ENCODE results near the gene MAGOH.

Gene MAGOH

DNA sequence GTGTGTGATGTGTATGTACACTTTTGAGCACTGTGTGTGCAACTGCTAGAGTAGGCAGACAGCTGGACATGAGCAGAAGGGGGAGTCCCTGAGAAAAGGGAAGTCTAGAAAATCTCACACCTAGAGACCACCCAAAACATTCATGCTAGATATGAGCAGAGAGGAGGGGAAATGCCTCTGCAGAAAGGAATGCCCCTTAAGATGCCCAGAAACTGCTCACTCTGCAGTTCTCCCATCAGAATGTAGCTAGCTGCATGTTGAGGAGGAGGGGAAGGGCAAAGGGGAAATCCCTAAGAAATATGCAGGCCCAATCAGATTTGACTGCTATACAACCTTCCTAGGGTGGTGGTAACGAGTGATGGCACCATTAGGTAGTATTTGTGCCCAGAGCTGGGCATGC is 31.8 kb upstream of the MAGOH start:
- DNase-seq, result no peak

- no peak for DNase-seq
Observed at GRCh38 chr1:53267761-53268160, 29.4 kb upstream of the MAGOH start.

- peak; percentile 8 for DNase-seq
Observed at GRCh38 chr1:53266038-53266437, 27.7 kb upstream of the MAGOH start.

DNA sequence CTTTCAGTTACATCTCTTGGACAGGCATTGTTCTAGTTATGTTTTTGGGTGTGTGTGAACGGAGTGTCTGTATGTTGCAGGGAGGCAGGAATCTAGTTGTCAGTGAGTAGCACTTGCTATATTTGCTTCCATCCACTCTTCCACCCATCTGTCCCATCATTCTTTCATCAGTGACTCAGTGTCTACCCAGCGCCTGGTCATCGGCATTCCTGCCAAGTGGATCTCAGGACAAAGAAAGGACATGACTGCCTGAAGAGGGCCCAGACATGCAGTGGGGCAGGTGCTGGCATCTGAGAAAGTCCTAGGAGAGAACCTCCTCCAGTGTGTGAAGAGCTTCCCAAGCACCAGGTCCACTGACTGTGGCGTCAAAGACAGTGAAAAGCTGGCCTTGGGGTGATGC is 27.3 kb upstream of the MAGOH start:
- DNase-seq, result no peak

DNA sequence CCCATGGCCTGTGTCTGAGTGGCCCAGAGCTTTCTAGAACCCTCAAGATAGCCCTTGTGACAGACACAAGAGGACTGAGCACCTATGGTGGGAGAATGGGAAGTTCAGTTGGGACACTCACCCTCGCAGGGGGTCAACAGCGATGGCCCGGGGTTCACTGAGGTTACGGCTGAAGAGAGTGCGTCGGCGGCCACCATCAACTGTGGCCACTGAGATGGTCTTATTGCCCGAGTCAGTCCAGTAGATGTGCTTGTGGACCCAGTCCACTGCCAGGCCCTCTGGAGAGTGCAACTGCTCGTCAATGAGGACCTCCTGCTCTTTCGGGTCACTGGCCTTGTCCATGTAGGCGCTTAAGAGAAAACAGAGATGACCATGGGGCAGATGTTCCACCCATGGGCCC is 25.7 kb upstream of the MAGOH start:
- DNase-seq, result no peak

DNA sequence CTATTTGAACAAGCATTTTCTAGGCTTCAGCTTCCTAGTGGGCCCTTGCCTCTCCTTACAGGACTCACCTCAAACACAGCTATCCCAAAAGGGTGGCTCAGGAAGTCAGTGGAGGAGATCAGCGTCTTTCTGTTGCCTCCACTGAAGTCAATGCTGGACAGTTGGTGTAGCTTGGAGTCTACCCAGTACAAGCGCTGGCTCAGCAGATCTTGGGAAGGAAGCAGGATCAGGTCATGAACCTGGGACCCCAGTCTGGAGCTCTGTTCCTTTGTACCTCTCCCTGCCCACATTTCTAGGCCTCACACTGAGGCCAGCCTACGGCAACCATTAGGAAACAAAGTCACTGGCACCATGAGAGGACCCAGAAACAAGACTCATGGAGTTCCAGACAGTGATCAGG is 23.7 kb upstream of the MAGOH start:
- no peak for DNase-seq

- no peak for DNase-seq
Observed at GRCh38 chr1:53260631-53261247, 22.4 kb upstream of the MAGOH start.

DNA sequence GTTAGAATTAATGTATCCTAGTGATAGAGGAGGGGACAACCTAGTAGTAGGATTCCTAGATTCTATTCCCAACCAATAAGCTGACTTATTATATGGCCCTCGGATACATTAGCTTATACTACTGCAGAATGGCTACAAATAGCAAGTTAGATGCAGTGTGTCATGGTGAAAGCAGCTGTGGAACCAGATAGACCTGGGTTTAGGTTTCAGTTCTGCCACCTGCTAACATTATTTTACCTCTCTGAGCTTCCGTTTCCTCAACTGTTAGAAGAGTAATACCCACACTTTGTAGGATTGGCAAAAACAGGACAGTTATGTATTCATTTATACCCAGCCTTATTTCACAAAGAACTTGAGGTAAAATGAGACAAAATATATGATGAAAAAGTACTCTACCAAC is 21.6 kb upstream of the MAGOH start:
- no peak for DNase-seq

GRCh38 chr1:53258216-53258615 is 19.9 kb upstream of the MAGOH start:
- DNase-seq, result no peak

GRCh38 chr1:53257454-53258081 is 19.2 kb upstream of the MAGOH start:
- no peak for DNase-seq

DNA sequence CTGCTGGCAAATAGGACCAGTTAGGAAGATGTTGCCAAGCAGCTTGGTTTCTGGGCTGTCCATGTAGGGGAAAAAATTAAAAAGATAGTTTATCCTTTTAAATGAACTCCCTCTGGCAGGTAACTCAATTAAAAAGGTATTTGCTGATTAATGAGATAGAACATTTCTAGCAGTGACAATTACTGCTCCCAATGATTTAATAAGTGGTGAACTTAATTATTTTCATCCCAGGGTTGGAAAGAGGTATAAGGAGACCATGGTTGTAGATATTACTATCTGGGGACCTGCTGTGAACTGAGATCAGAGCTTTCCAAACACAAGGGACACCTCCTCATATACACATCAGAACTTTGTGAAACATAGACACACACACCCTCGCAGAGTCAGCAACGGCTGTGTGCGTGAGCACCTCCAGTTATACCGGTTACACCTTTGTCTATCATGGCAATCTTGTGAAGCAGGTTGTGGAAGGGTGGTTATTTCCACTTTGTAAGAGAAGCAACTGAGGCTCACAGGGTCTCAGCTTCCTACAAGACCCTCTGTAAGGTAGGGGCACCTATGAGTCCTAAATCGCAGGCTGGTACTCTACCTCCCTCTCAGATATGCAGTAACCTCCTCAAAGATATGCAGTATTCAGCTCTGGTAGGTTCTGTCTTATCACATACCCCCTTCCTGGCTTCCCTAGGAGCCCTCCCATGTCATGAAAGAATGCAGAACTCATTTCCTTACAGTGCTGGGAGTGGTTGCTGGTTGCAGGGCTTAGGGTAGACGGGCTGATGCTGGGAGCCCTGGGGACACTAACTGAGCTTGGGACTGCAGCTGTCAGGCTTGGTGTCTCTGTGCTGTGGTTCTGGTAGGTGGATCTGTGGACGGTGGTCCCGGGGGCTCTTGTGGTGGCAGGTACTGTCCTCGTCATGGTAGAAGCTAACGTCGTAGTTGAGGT is 18.5 kb upstream of the MAGOH start:
- no peak for DNase-seq

DNA sequence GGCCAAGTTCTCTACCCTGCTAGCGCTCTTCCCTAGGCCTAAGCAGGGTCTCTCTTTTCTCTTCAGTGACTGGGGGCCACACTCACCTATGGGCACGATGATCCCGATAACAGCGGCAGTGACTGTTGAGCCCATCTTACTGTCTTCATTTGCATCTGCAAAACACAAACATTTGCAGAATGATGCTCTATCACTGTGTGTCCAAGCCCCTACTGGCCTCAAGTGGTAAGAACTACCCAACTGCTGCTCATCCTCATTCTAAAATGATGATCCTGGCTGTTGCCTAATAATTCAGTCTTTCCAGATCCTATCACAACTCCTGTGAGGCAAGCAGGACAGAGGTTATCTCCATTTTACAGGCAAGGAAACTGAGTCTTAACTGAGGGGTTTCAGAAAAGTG is 16.7 kb upstream of the MAGOH start:
- no peak for DNase-seq

- no peak for DNase-seq
Observed at GRCh38 chr1:53254011-53254640, 15.8 kb upstream of the MAGOH start.

DNA sequence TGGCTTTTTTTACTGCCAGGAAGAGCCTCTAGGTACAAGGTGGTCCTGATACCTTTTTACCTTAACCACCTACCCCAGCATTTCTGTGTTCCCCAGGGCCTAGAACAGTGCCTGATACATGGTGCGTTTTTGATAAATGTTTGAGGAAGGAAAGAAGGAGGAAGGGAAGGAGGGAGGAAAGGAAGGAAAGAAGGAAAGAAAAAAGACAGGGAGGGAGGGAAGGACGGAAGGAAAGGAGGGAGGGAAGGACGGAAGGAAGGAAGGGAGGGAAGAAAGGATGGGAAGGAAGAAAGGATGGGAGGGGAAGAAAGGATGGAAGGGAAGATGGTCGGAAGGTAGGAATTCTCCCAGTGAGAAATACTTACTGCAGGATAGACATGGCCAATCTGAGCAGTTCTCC is 12.0 kb upstream of the MAGOH start:
- DNase-seq, result no peak

DNA sequence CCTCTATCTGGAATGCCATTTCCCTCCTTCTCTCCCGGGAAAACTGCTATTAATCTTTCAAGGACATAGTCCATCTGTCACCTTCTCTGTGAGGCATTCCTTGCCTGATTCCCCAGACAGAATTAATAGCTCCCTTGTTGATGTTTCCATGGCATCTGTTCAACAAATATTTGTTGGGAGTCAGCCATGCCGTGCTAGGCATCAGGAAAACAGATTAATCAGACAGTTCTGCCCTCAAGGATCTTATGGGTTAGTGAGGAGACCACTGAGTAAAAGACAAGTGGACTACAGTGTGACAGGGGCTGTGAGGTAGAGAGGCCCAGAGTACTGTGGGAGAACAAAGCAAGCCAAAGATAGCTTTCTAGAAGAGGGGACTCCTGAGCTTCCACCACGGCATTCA is 11.4 kb upstream of the MAGOH start:
- peak; percentile 73 for DNase-seq

GRCh38 chr1:53246261-53247134 is 8.2 kb upstream of the MAGOH start:
- DNase-seq, result no peak

GRCh38 chr1:53244141-53244540 is 5.8 kb upstream of the MAGOH start:
- DNase-seq, result no peak

DNA sequence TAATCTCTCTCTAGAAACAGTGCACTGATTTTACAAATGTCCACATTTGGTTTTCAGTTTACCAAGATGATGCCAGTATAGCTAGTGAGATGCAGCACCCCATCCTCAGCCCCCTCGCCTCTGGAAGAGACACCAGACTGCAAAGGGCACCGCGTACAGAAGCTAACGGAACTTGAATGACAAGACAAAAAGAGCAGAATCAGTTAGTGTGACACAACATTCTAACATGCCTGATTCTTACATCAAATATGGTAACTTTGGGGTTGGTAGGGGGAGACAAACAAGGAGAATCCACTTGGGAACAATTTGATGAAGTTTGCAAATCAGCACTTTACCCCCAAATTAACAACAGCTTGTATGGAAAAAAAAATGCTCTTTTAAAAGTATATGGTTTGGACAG is 4.1 kb upstream of the MAGOH start:
- no peak for DNase-seq

DNA sequence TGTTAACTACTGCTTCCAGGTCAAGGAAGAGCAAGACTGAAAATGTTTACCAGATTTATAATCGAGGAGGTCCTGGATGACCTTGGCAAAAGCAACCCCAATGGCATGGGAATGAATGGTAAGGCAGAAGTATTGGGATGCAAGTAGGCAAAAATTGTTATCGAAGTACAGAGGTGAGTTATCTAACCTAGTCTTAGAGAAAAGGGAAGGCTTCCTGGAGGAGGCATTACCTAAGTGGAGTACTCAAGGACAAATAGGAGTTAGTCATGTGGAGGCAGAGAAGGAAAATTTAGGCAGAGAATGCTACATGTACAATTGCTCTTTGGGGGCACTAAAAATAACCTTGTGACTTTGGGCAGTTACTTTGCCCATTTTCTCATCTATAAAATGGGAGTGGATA is 3.5 kb upstream of the MAGOH start:
- no peak for DNase-seq

DNA sequence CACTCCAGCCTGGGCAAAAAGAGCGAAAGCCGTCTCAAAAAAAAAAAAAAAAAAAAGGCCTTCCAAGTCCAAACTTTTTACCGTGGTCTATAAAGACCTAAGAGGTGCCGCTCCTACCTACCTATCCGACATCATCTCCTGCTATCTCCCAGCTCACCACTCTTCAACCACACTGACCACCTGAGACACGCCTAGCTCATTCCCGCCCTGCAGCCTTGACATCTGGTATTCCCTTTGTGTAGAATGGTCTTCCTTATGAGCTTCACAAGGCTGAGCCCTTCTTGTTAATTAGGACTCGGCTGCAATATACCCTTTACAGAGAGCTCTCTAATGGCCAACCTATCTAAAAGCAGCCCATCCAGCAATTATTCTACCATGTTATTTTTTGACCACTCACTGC is 680 bp downstream of the MAGOH start:
- no peak for DNase-seq

DNA sequence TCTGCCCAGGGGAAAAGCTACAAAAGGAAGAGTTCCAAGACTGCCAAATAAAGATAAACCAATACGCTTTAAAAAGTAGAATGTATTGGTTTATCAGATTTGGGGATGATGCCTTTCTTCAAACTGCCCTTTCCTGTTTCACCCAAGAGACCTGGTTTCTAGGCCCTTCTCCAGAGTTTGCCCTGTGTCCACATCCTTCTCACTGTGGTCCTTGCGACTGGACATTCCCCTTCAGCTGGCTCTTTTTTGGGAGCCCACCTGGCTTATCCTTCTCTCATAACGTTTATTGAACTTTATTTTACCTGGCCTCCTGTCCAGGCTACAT is 17.4 kb downstream of the MAGOH start:
- DNase-seq, result no peak

DNA sequence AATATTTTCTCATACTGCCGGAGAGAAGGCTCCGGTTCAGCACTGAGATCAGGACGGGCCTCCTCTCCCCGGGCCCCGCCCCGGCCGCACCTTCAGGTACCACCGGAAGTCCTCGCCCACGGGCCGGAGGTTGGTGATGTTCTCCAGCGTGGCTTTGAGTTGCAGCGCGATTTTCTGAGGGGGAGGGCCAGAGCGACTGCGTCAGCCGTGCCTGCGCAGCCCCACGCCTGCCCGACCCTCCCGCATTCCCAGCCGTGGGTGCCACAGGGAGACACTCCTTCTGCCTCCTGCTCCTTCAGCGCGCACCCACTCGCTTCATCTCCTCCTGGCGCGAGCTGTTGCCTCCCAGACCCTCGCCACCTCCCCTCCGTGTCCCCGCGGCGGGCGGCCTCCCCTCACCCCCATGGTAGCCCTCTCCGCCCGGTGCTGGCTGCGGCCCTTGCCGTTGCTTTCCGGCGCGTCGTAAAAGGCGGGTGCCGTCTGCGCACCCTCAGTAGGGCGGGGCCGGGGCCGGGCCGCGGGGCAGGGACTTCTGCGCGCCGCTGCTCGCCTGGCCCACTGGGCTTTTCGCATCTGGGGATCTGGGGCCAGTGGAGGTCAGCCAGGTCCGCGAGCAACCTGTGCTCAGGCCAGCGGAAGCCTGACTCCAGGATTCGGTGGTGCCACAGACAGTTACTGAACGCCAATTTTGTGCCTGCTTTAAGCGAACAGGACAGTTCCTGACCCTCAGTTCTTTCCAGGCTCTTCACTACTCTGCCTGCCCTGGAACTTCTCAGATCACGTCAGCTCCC is 18.0 kb downstream of the MAGOH start, which contains the start of gene CZIB:
Gene CZIB, minus strand, starts transcription at position 464 of the 791 bp plus-strand sequence. Its CDS starts 59 bp downstream, at position 405.
- peak; percentile 88 for DNase-seq
